SK-N-MC (cell line): ENCODE measurements around the gene PCDH7.

Source experiments
- DNase-seq: peaks from one replicate; pipeline ENCODE4 v3.0.0-alpha.2; 2011; ENCODE audit warnings: low read depth, low spot score
- H3K27ac ChIP-seq: fragments of 200-600 bp; sonication (generic); 2 replicates; pipeline ENCODE4 v1.5.1; 2016; ENCODE audit warnings: mixed run types
- H3K36me3 ChIP-seq: fragments of 200-600 bp; sonication (generic); 2 replicates; pipeline ENCODE4 v1.6.1; 2017; ENCODE audit warnings: antibody characterized with exemption, low read length, mixed read lengths; ENCODE audit not compliant: insufficient read depth
- H3K4me3 ChIP-seq: fragments of 200-600 bp; sonication (generic); 2 replicates; pipeline ENCODE4 v1.5.1; 2016
- H3K9ac ChIP-seq: fragments of 200-600 bp; sonication (generic); 2 replicates; pipeline ENCODE4 v1.8.0; 2017; ENCODE audit warnings: mixed run types, mixed read lengths; ENCODE audit not compliant: insufficient read length
- H3K9me3 ChIP-seq: fragments of 200-600 bp; sonication (generic); 2 replicates; pipeline ENCODE4 v1.6.1; 2017; ENCODE audit warnings: low read depth, mild to moderate bottlenecking, antibody characterized with exemption, low read length, moderate library complexity, mixed read lengths
- EZH2 ChIP-seq: fragments of 200-600 bp; sonication (generic); IDR thresholded peaks from one replicate; pipeline ENCODE4 v1.6.1; 2017; ENCODE audit warnings: antibody characterized with exemption
- FOXP2 ChIP-seq: optimal IDR thresholded peaks from 2 replicates; pipeline ENCODE3; 2011; ENCODE audit warnings: mild to moderate bottlenecking, moderate library complexity; ENCODE audit not compliant: insufficient read depth; ENCODE audit errors: extremely low read length, control extremely low read depth
- POLR2AphosphoS5 ChIP-seq: IDR thresholded peaks from 2 replicates; pipeline ENCODE4 v1.6.1; 2012; ENCODE audit warnings: mild to moderate bottlenecking, low read depth, low read length, borderline replicate concordance

The PCDH7 gene

DNA sequence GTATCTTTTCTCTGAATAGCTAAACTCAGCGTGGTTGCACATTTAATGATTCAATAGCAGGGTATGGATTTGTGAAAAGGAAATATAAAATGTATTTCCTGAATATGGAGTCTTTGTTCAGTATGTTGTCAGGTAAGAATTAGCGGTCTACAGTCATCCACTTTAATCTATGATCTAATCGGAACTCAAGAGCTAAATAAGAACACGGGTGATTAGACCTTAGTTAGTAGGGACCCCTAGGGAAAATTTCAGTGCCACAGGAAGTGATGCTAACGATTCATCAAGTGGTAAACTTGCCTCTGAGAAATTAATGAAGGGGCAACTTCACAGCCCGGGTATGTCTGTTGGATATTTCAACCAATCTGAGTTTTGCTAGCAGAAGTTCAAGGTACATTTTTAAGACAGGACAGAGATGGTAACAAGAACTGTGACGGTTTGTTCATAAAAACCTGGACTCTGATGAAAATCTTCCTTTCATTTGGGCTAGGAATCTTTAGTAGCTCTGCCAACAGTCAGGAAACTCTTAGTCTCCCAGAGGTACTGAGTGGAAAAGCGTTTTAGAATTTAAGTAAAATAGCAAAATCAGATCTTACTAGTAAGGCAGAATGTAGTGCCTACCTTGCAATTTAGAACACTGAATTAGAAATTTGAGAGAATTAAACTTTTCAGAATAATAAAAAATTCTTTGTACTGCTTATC lies 47.1 kb downstream of the PCDH7 start:
- no peak for TF ChIP-seq EZH2
- TF ChIP-seq FOXP2: no peak
- no peak for TF ChIP-seq POLR2AphosphoS5
- Histone ChIP-seq H3K4me3 (peak overlapping the region; percentile 33; the same call in 1 of the 2 replicates), H3K9ac (no peak overlapping the region), H3K36me3 (no peaks in the 10 kb centered on the region), H3K9me3 (no peaks in the 10 kb centered on the region), H3K27ac (no peak overlapping the region)
- DNase-seq: peak; percentile 10

DNA sequence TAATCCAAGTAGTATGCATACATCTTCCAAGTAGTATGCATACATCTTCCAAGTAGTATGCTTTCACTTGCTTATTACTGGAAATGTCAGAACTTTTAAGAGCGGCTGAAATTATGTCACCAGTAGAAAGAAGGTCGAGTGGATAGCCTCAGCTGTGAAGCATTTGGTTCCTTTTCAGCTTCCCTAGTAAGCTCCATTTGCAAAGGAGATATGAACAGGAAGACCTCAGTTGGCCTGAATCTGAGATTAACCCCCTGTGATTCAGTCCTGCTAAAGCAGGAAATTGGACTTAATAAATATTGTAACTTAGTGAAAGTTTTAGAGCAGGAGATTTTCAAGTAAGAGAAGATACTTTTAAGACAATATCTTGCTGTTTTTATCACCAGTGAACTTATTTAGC lies 48.1 kb downstream of the PCDH7 start:
- no peak overlapping the region for H3K9ac ChIP-seq
- H3K4me3 ChIP-seq: peak overlapping the region; percentile 30
- H3K27ac ChIP-seq: no peak overlapping the region
- TF ChIP-seq EZH2: no peak
- no peak for TF ChIP-seq POLR2AphosphoS5
- no peak for TF ChIP-seq FOXP2
- no peak for DNase-seq
- no peaks in the 10 kb centered on the region for H3K9me3 ChIP-seq
- no peaks in the 10 kb centered on the region for H3K36me3 ChIP-seq

GRCh38 chr4:30769093-30769492 lies 48.9 kb downstream of the PCDH7 start:
- no peak for DNase-seq
- Histone ChIP-seq H3K9me3 (no peaks in the 10 kb centered on the region), H3K27ac (no peak overlapping the region), H3K36me3 (no peaks in the 10 kb centered on the region), H3K9ac (no peak overlapping the region), H3K4me3 (peak overlapping the region; percentile 30)
- TF ChIP-seq EZH2 (no peak), POLR2AphosphoS5 (no peak), FOXP2 (no peak)

- Histone ChIP-seq H3K9ac (no peak overlapping the region), H3K36me3 (no peaks in the 10 kb centered on the region), H3K9me3 (no peaks in the 10 kb centered on the region), H3K4me3 (no peak overlapping the region), H3K27ac (no peak overlapping the region)
- no peak for TF ChIP-seq POLR2AphosphoS5
- no peak for TF ChIP-seq EZH2
- TF ChIP-seq FOXP2: no peak
- DNase-seq: no peak
These were observed 49.9 kb downstream of the PCDH7 start for GRCh38 chr4:30770049-30770549.

DNA sequence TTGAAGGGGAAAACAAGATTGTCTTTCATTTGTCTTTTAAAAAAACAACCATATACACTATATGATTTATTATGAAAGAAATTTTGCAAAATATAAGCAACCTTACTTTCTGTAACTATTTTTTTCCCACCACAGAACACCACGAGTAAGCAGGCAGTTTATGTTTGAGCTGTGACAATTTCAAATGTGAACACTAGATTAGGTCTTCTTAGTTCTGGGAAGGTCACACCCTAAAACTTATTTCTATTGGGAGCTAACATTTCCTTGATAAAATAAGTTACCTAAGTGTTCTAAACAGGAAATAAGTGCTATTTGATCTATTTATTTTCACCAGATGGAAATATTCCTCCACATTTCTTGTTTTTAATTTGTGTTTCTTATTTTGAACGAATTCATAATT lies 50.6 kb downstream of the PCDH7 start:
- no peaks in the 10 kb centered on the region for H3K36me3 ChIP-seq
- H3K4me3 ChIP-seq: no peak overlapping the region
- H3K9ac ChIP-seq: no peak overlapping the region
- H3K9me3 ChIP-seq: no peaks in the 10 kb centered on the region
- TF ChIP-seq EZH2: no peak
- no peak for TF ChIP-seq POLR2AphosphoS5
- no peak for TF ChIP-seq FOXP2
- no peak overlapping the region for H3K27ac ChIP-seq
- no peak for DNase-seq

DNA sequence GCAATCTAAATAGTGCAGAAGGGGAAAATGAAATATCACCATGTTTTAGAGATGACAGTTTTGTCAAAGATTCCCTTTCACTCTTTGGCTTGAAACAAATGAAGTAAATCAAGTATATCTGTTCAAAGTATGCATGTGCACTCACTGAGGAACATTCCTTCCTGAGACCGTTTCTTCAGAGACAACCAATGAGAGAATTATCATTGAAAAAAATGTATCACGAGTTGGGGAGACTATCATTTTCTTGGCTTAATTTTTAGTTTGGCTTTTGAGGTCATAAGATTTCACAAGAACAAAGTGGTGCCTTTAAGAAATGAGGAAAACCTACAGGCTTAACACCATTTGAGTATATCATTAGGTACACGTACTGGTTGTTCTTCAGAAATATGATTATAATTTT lies 56.3 kb downstream of the PCDH7 start:
- H3K9ac ChIP-seq: no peak overlapping the region
- no peak for TF ChIP-seq POLR2AphosphoS5
- no peak for TF ChIP-seq EZH2
- TF ChIP-seq FOXP2: no peak
- no peak for DNase-seq
- no peaks in the 10 kb centered on the region for H3K36me3 ChIP-seq
- no peak overlapping the region for H3K4me3 ChIP-seq
- H3K27ac ChIP-seq: no peak overlapping the region
- H3K9me3 ChIP-seq: no peaks in the 10 kb centered on the region

DNA sequence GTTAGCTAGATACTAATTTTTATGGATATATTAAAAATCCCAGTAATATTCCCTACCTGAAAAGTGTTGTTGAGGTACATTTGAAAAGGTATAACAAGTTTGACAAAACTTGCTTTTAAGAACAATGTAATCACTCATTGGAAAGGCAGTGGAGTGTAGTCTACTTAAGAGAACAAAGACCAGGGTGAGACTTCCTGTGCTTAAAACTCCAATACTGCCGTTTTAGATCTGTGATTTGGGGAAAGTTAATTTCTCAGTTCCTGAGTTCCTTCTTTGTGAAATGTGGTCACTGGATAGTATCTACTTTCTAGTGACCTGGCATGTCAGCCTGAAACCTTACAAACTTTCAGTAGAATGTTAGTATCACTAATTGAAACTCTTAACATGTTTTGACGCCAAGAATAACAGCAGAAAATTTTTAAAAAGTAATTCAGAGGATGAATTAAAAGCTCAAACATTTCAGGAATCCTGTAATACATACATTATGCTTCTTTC lies 56.8 kb downstream of the PCDH7 start:
- Histone ChIP-seq H3K27ac (no peak overlapping the region), H3K9me3 (no peaks in the 10 kb centered on the region), H3K4me3 (no peak overlapping the region), H3K9ac (no peak overlapping the region), H3K36me3 (no peaks in the 10 kb centered on the region)
- TF ChIP-seq POLR2AphosphoS5 (no peak), EZH2 (no peak), FOXP2 (no peak)
- DNase-seq: no peak
